NCI-H2227 (cell line): ENCODE data around the gene EMILIN1.
A peak's percentile ranks its signal among the peaks of the same experiment; 100 is the strongest.

Experiments used
- DNase-seq: peaks from one replicate; lab custom pipeline; 2025; ENCODE audit not compliant: unreplicated experiment; lab: John Stamatoyannopoulos, UW

The EMILIN1 gene

DNA sequence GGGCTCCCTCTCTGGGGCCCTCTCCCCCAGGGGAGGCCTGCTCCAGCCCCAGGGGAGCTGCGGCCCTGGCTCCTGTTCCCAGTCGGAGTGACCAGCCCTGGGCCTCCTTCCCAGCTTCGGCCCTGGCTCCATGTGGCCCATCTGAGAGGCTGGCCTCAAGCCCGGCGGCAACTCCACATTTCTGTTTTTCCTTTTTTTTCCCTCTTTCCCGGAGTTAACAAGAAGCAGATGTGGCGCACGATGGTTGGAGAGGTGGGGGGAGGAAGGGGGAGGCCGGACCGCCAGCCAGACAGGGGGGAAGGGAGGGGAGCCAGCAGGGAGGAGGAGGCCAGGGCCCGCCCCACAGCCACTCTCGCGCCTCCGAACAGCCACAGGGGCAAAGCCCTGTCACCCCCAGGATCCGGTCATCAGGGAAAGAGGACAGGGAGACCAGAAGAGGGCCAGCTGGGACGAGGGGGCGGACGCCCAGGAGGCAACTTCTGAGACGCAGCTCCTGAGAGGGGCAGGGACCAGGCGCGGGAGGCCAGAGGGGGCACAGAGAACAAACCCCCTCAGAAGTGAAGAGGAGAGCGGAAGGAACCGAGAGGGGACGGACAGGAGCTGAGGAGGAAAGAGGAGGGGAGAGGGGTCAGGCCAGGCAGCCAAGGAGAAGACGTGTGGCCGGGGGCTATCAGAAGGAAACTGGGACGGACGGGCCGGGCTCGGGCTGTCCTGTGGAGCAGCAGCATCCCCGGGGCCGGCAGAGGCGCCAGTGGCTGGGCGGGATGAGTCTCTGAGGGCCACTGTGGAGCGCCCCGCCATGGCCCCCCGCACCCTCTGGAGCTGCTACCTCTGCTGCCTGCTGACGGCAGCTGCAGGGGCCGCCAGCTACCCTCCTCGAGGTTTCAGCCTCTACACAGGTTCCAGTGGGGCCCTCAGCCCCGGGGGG, at the start of gene EMILIN1:
EMILIN1 (plus strand) TSS at position 349 of the 928 bp plus-strand sequence; CDS start at position 800, 451 bp downstream.
- peak; percentile 64 for DNase-seq

DNA sequence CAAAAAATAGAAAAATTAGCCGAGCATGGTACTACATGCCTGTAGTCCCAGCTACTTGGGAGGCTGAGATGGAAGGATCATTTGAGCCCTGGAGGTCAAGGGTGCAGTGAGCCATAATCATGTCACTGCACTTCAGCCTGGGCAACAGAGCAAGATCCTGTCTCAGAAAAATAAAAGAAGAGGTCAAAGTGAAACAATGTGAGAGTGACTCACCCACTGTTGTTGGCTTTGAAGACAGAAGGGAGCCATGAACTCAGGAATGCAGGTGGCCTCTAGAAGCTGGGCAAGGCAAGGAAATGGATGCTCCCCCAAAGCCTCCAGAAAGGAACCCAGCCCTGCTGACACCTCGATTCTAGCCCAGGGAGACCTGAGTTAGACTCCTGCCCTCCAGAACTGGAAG, 49.4 kb upstream of the EMILIN1 start:
- no peak for DNase-seq

DNA sequence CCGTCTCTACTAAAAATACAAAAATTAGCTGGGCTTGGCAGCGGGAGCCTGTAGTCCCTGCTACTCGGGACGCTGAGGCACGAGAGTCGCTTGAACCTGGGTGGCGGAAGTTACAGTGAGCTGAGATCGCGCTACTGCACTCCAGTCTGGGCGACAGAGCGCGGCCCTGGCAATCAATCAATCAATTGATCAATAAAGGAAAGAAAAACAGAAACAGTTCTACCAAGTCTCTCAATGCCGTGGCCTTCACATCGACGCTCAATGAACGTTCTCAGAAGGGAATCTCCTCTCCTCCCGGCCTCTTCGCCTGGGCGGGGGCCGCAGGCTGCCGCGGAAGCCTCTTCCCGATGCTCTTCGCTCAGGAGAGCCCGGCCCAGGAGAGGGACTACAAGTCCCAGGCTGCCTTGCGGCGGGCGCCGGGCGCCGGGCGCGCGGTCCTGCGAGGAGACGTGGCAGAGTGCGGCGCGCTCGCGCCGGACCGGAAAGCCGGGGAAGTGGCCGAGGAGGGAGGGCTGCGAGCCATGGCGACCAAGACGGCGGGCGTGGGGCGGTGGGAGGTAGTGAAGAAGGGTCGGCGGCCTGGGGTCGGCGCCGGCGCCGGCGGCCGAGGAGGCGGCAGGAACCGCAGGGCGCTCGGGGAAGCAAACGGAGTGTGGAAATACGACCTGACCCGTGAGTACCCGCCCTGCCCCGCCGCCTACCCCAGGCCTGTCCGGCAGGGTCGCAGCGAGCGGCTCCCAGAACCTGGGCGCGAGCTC, 45.7 kb upstream of the EMILIN1 start, which contains the start of gene TMEM214:
TMEM214 (plus strand) TSS at position 471 of the 758 bp plus-strand sequence; CDS start at position 522, 51 bp downstream.
- DNase-seq = peak; percentile 91

DNA sequence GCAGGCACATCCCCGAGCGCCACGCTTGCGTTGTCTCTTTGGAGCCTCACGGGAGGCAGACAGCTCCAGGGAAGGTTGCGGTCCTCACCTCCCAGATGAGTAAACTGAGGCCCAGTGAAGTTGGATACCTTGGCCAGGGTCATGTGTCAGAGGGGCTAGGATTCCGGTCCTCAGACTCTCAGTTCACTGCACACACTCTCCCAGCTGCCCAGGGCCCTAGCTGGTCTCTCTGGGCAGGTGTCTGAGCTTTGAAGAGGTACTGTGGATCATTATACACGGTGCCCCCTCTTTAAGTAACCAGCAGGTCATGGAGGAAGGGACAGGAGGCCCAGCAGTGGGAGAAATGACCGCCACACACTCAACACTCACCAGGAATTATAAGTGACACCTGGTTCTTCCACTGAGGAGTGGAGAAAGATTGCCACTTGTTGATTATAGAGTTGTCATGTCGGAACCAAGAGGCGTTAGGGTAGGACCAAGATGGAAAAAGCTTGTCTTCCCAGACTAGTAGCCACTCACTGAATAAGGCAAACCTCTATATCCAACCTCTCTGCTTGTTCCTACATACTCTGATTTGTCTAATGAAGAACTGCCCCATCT, 45.1 kb upstream of the EMILIN1 start:
- no peak for DNase-seq

DNA sequence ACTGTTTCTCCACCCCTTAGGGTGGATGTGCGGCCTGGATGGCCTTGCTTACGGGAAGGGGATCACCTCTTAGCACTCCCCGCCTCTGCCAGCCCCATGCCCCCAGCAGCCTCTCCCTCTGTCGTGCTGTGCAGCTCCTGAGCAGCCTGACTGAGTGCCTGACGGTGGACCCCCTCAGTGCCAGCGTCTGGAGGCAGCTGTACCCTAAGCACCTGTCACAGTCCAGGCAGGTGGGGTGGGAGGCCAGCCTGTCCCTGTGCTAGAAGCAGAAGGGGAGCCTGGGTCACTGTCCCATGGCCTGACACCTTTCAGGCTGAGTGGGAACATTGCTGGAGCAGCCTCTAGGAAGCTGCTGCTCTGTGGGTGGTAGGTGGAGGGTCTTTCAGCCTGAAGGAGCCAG, 40.4 kb upstream of the EMILIN1 start:
- DNase-seq = no peak

DNA sequence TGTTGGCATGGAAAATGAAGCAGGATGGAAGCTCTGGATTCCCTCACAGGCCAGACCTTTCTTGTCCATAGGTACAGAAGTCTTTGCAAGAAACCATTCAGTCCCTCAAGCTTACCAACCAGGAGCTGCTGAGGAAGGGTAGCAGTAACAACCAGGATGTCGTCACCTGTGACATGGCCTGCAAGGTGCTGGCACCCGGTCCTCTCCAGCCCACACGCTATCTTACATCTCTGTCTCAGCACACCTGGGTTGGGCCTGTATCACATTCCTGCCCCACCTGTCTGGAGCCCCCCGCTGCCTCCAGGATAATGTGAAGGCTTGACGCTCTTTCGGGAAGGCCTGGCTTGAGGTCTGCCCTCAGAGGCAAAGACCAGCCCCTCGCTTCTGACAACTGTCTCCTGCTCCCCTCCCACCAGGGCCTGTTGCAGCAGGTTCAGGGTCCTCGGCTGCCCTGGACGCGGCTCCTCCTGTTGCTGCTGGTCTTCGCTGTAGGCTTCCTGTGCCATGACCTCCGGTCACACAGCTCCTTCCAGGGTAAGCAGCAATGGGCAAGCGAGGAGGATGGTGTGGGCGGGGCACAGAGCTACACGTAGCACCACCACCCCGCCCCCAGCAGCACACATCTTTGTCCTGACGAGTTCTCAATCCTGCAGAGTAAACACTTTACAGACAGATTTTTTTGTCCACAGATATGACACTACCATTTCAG, 39.6 kb upstream of the EMILIN1 start:
- no peak for DNase-seq

DNA sequence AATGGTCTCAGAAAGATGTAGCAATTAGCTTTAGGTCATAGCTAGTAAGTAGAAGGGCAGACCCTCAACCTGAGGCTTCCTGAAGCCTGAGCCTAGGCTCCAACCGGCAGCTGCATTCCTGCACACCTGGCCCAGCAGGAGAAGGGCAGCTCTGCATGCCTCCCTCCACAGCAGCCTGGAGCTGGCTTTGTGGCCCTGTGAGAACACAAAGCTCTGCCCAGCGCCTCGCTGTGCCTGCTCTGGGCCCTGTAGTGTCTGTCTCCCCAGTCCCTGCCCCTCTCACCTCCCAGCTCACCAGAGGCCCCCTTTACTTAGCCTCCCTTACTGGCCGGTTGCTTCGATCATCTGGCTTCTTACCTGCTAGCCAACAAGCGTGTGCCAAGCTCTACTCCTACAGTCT, 39.0 kb upstream of the EMILIN1 start:
- DNase-seq = no peak

DNA sequence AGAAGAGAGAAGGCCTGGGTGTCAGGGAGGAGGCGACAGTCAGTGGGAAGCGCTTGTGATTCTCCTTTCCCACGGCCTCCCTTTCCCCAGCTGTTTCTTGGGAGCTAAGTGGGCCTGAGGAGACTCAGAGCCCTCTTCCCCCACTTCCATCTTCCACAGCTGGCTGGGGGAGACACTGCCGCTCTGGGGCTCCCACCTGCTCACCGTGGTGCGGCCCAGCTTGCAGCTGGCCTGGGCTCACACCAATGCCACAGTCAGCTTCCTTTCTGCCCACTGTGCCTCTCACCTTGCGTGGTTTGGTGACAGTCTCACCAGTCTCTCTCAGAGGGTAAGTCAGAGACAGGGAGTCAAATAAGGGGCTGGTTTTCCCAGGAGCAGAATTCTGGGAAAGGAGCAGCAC, 38.5 kb upstream of the EMILIN1 start:
- DNase-seq = no peak

DNA sequence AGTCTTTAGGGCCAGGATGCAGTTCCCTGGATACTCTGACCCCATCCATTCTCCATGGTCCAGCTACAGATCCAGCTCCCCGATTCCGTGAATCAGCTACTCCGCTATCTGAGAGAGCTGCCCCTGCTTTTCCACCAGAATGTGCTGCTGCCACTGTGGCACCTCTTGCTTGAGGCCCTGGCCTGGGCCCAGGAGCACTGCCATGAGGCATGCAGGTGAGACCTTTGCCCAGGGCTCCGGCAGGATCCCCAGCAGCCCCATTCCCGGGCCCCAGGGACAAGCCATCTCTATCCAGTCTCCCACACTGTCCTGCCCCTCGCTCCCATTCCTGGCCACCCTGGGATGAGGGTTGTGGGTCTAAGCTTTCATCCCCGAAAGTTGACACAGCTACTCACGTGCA, 38.1 kb upstream of the EMILIN1 start:
- no peak for DNase-seq

DNA sequence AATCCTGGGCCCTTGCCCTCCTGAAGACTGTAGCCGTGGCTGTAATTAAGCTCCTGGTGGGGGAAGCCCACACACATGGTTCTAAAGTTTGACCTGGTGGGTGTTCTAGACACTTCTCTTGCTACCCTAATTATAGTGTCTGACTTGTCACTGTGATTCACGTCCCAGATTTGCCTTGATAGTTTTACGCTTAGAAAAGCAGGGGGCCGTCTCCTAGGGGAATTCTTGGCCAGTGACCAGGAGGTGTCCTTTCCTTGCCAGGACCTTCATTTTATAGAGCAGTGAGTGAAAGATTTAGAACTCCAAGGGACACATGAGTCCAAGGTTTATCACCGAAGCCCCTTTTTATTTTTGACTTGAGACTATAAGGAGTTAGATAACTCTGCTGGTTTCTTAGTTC, 36.7 kb upstream of the EMILIN1 start:
- DNase-seq = peak; percentile 39

DNA sequence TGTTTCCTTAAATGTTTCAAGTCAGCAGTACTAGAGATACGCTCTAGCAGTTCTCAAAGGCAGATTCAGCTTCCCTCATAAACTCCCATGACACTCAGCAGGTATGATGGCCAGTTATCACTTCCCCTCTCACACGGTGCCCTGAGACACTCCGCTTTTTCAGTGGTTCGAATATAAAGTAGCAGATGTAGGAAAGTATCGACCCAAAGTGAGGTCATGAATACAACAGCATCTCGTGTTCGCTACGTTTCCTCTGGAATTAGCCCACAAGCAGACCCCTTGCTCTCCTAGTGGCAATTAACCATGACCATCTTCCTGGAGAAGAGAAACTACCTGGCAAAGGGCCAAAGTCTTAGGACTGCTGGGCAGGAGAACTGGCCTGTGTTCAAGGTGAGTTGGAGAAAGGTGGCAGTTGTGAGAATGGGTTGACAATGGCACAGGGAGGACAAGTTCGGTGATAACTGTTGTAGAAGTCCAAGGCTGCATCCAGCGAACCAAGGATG, 36.2 kb upstream of the EMILIN1 start:
- DNase-seq = peak; percentile 67

DNA sequence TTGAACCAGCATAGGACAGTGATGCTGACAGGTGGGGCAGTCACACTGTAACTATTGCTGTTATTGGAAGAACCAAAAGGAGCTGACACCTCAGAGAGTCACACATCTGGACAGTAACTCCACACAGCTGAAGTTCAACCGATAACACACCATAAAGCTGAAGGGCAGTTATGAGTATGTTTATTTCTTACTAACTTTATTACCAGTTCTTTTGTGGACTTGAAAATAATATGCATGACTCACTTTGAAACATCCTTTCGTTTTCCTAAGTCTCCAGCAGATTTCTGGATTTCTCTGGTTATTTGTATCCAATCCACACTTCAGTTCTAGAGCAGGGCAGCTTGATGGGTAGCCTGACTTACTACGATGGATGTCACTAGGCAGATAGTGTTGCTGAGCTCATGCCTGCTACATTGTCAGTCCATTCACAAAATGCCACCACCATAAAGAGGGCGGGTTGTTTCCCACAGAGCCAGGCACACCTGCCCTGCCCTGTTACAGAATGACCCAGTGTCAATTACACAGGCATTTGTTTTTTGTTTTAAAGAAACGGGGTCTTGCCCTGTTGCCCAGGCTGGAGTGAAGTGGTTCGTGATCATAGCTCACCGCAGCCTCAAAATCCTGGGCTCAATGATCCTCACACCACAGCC, 35.3 kb upstream of the EMILIN1 start:
- DNase-seq = no peak

DNA sequence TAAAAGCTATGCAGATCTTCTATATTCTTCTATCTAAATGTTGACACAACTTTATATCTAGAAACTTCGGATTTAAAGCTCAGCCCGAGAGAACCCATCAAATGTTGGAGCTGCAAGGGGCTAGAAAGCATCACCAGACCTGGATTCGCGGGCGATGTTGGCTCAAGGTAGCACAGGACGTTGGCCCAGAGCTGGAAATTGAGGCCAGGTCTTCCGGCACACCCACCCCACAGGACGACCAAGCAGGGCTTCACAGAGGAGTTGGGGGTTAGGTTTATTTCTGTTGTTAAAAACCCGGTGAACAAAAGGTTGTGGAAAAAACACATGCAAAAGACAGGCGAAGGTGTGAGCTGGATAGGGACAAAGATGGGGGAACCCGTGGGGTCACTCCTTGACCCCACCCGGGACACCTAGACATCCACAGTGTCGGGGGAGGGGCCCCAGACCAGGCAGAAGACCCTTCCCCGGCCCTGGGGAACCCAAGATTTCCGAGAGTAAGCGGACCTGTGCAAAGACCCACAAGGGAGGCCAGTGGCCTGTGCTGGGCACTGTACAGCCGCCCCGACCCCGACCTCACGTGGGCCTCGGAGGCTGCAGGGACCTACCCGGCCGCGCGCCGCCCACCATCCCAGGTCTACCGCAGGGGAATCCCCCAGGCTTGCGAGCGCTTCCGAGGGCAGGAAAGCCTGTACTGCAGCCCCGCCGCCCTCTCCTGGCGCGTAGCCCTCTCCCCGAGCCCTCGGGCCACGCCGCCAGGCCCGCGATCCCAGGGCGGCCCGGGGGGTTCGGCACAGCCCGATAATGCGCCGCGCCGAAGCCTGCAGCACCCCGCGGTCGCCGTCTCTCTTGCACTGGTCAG, 28.8 kb upstream of the EMILIN1 start:
- DNase-seq = peak; percentile 76

DNA sequence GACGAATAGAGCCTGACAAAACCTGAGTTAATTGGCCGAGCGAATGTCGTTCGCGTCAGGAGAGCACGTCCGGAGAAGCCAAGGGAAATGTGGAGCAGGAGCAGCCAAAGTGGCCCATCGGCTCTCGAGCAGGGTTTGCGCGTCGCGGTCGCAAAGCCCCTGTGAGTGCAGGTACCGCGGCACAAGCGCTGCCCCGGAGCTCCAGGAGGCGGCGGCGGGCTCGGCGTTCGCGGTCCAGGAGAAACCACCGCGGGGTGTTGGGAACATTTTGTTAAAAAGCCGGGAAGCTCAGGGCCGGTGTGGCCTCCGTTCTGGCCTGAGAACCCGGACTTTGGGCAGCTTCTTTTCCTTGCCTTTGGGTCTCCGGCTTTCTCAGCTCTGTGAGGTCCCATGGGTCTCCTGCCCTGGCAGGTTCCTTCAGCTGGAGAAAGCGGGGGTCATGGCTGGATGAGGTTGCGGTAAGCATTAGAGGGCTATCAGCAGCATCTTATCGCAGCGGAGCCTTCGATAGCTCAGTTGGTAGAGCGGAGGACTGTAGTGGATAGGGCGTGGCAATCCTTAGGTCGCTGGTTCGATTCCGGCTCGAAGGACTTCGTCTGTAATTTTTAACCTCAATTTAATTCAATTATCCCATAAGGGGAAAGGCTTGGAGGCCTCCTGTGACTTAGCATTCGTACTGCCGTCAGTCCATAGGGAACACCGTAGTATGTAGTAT, 28.0 kb upstream of the EMILIN1 start:
- peak; percentile 95 for DNase-seq

DNA sequence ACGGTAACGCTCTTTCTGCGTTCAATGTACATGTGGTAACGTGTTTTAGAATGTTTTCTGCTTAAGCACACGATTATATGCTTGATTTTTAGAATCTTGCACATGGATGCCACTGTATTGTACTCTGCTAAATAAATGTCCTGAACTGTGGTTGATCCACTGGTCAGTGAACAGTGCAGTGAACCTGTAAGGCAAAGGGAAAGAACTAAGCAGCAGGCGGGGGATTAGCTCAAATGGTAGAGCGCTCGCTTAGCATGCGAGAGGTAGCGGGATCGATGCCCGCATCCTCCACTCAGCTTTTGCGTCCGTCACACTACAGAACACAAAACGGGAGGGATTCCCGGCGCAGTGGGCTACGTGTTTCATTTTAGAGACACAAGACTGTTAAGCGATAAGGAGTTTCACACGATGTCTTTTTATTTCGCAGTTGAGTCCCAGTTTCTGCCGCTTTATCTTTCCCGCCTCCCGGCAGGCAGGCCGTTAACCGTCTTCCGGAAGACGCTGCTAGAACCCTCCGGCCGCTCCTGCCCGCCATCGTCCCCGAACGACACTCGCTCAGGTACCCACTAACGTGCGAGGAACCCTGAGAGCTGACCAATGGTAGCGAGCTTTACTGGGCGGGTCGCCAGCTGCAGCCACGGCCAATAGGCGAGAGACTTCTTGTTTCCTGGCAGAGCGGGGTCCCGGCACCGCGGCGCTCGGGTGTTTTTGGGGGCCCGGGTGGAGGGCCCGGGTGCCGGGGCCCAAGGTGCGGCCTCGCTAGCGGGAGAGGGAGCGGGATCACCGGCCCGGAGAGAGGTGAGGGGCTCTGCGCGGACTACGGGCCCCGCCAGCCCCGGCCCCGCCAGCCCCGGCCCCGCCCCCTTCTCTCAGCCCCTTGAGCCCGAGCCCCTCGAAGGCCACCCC, 27.2 kb upstream of the EMILIN1 start, which contains the start of gene AGBL5:
AGBL5 (plus strand) TSS at position 673 of the 906 bp plus-strand sequence. CDS start 1,291 bp downstream, outside the sequence.
- peak; percentile 96 for DNase-seq

DNA sequence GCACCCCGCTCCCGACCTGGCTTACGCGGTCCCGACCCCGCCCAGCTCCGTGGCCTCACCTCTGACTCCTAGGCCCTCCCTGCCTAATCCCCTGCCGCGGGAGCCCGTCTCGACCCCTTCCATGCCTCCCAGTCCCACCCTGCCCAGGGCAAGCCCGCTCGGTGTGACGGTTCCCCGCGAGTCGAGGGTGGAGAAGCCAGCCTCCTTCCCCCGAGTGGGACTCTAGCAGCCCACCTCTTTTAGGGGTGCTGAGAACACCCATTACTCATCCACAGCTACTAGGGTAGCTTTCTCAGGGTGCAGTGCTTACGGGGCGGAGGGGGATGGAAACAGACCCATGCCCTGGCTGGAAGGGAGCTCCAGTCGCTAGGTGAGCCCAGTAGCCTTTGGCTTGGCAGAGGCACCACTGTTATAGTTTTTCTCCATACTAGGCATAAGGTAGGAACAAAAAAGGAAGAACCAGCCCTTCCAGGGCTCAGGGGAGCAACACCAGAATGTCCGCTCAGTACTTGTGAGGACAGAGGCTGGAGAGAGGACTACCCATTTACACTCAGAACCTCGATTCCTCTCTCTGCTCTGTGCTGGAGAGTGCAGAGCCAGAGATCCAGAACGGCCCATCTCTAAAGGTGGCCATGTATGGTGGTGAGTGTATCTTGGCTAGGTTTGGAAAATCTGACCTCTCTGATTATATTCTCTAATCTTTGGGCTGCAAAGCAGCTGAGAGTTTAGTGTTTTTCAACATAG, 26.3 kb upstream of the EMILIN1 start:
- peak; percentile 58 for DNase-seq

DNA sequence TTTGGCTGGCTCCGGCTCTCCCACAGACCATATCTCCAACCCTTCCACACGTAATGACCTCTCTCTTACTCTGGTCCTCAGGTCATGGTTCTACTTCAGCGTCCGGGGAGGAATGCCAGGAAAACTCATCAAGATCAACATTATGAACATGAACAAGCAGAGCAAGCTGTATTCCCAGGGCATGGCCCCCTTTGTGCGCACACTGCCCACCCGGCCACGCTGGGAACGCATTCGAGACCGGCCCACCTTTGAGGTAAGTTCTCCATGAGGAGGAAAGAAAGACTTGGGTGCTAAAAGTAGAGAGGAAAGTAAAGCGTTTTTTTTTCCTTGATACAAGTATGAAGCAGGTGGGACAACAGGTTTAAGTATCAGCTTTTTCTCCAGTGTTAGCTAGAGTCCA, 25.1 kb upstream of the EMILIN1 start:
- no peak for DNase-seq
